ENCODE results near the gene OR52E1.

Gene OR52E1

GRCh38 chr11:5115339-5115738 lies 46.0 kb downstream of the OR52E1 start:
- Histone ChIP-seq H3K27me3 (replicated peaks; ENCODE audit: control insufficient read depth, insufficient read depth, low read length) (no peaks in the 10 kb centered on the region), H3K4me3 (replicated peaks; ENCODE audit: low read depth, low read length) (no peak overlapping the region), H3K36me3 (ENCODE audit: control insufficient read depth, insufficient read depth, low read length) (no peaks in the 10 kb centered on the region)
- no peak for DNase-seq (ENCODE audit: extremely low read depth, insufficient read length)
- TF ChIP-seq CTCF (IDR thresholded peaks at IDR 0.05; ENCODE audit: insufficient read depth, low read length, poor library complexity, severe bottlenecking) = no peak

GRCh38 chr11:5117588-5117987 lies 48.2 kb downstream of the OR52E1 start:
- DNase-seq (ENCODE audit: extremely low read depth, insufficient read length) = no peak
- TF ChIP-seq CTCF (IDR thresholded peaks at IDR 0.05; ENCODE audit: insufficient read depth, low read length, poor library complexity, severe bottlenecking) = no peak
- Histone ChIP-seq H3K4me3 (replicated peaks; ENCODE audit: low read depth, low read length) (no peak overlapping the region), H3K27me3 (replicated peaks; ENCODE audit: control insufficient read depth, insufficient read depth, low read length) (no peaks in the 10 kb centered on the region), H3K36me3 (ENCODE audit: control insufficient read depth, insufficient read depth, low read length) (no peaks in the 10 kb centered on the region)

DNA sequence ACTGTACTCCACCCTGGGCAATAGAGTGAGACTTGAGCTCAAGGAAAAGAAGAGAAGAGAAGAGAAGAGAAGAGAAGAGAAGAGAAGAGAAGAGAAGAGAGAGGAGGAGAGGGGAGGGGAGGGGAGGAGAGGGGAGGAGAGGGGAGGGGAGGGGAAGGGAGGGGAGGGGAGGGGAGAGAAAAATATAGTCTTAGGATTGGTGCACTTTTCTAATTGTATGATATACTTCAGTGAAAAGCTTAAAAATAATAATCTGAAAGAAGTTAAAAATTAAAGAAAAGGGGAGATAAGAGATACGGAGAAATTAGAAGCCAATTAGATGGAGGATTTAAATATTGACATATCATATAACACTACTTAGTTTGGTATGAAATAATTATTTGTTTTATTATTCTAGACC lies 49.5 kb downstream of the OR52E1 start:
- TF ChIP-seq CTCF (IDR thresholded peaks at IDR 0.05; ENCODE audit: insufficient read depth, low read length, poor library complexity, severe bottlenecking) = no peak
- DNase-seq (ENCODE audit: extremely low read depth, insufficient read length) = no peak

More for the DNA sequence above, 49.5 kb downstream of the OR52E1 start:
- no peaks in the 10 kb centered on the region for H3K27me3 ChIP-seq (replicated peaks; ENCODE audit: control insufficient read depth, insufficient read depth, low read length)
- no peaks in the 10 kb centered on the region for H3K36me3 ChIP-seq (ENCODE audit: control insufficient read depth, insufficient read depth, low read length)
- H3K4me3 ChIP-seq (replicated peaks; ENCODE audit: low read depth, low read length) = no peak overlapping the region

Data from GM06990 (cell line).